ENCODE results near the gene TYW3.
"Not testable (repeated sequence)": the region's sequence is repeated elsewhere in the genome, so short reads cannot be mapped to it uniquely, and the experiment has no call there.

Gene TYW3

GRCh38 chr1:74731399-74732052, 1.4 kb upstream of the TYW3 start:
- in situ Hi-C loops (cut with MboI; ENCODE audit: low sequenced_read_pairs): no loop called here

- in situ Hi-C loops (cut with MboI; ENCODE audit: low sequenced_read_pairs): not testable (repeated sequence)
These were observed 643 bp upstream of the TYW3 start for GRCh38 chr1:74732071-74732946.

- in situ Hi-C loops (cut with MboI; ENCODE audit: low sequenced_read_pairs): no loop called here
These were observed 892 bp downstream of the TYW3 start for GRCh38 chr1:74733604-74734484.

GRCh38 chr1:74737333-74737732, 4.4 kb downstream of the TYW3 start:
- in situ Hi-C loops (cut with MboI; ENCODE audit: low sequenced_read_pairs): no loop called here

- in situ Hi-C loops (cut with MboI; ENCODE audit: low sequenced_read_pairs): not testable (repeated sequence)
These were observed 7.5 kb downstream of the TYW3 start for GRCh38 chr1:74740307-74740980.

GRCh38 chr1:74745247-74745646, 12.3 kb downstream of the TYW3 start:
- in situ Hi-C loops (cut with MboI; ENCODE audit: low sequenced_read_pairs): not testable (repeated sequence)

GRCh38 chr1:74748960-74749359, 16.0 kb downstream of the TYW3 start:
- in situ Hi-C loops (cut with MboI; ENCODE audit: low sequenced_read_pairs): no loop called here

GRCh38 chr1:74753104-74753503, 20.2 kb downstream of the TYW3 start:
- in situ Hi-C loops (cut with MboI; ENCODE audit: low sequenced_read_pairs): loop anchor here (25.0 kb wide), 1 partner anchor 459 kb away; no protein-coding TSS in a partner anchor

GRCh38 chr1:74755475-74755874, 22.5 kb downstream of the TYW3 start:
- in situ Hi-C loops (cut with MboI; ENCODE audit: low sequenced_read_pairs): loop anchor here (25.0 kb wide), 1 partner anchor 457 kb away; no protein-coding TSS in a partner anchor

- in situ Hi-C loops (cut with MboI; ENCODE audit: low sequenced_read_pairs): loop anchor here (25.0 kb wide), 1 partner anchor 456 kb away; no protein-coding TSS in a partner anchor
These were observed 23.7 kb downstream of the TYW3 start for GRCh38 chr1:74756650-74757049.

GRCh38 chr1:74763807-74764206, 30.9 kb downstream of the TYW3 start:
- in situ Hi-C loops (cut with MboI; ENCODE audit: low sequenced_read_pairs): loop anchor here (25.0 kb wide), 1 partner anchor 448 kb away; no protein-coding TSS in a partner anchor

- in situ Hi-C loops (cut with MboI; ENCODE audit: low sequenced_read_pairs): loop anchor here (25.0 kb wide), 1 partner anchor 446 kb away; no protein-coding TSS in a partner anchor
These were observed 33.6 kb downstream of the TYW3 start for GRCh38 chr1:74766579-74766978.

- in situ Hi-C loops (cut with MboI; ENCODE audit: low sequenced_read_pairs): loop anchor here (25.0 kb wide), 1 partner anchor 445 kb away; no protein-coding TSS in a partner anchor
These were observed 34.5 kb downstream of the TYW3 start for GRCh38 chr1:74767490-74767889.

GRCh38 chr1:74771913-74772515, 39.1 kb downstream of the TYW3 start:
- in situ Hi-C loops (cut with MboI; ENCODE audit: low sequenced_read_pairs): loop anchor here (25.0 kb wide), 1 partner anchor 440 kb away; no protein-coding TSS in a partner anchor

- in situ Hi-C loops (cut with MboI; ENCODE audit: low sequenced_read_pairs): loop anchor here (25.0 kb wide), 1 partner anchor 439 kb away; no protein-coding TSS in a partner anchor
These were observed 40.0 kb downstream of the TYW3 start for GRCh38 chr1:74772945-74773344.

- in situ Hi-C loops (cut with MboI; ENCODE audit: low sequenced_read_pairs): loop anchor here (25.0 kb wide), 1 partner anchor 439 kb away; no protein-coding TSS in a partner anchor
These were observed 40.6 kb downstream of the TYW3 start for GRCh38 chr1:74773582-74773981.

GRCh38 chr1:74775735-74776134, 42.8 kb downstream of the TYW3 start:
- in situ Hi-C loops (cut with MboI; ENCODE audit: low sequenced_read_pairs): no loop called here

- in situ Hi-C loops (cut with MboI; ENCODE audit: low sequenced_read_pairs): no loop called here
These were observed 44.6 kb downstream of the TYW3 start for GRCh38 chr1:74777525-74777924.

- in situ Hi-C loops (cut with MboI; ENCODE audit: low sequenced_read_pairs): no loop called here
These were observed 46.8 kb downstream of the TYW3 start for GRCh38 chr1:74779750-74780149.

GRCh38 chr1:74780594-74780993, 47.6 kb downstream of the TYW3 start:
- in situ Hi-C loops (cut with MboI; ENCODE audit: low sequenced_read_pairs): no loop called here

Measured in HL-60/S4 (cell line).